Hematopoietic multipotent progenitor cell treated with erythropoietin and hydrocortisone succinate and interleukin-3 and kit ligand, for 4 days (in vitro differentiated cells): ENCODE results near the gene ADAMTS12.
"Not testable (repeated sequence)": the region's sequence is repeated elsewhere in the genome, so short reads cannot be mapped to it uniquely, and the experiment has no call there.

Experiments used
- DNase-seq: peaks from one replicate; pipeline ENCODE4 v3.0.0-alpha.2; 2015

Gene ADAMTS12

GRCh38 chr5:33563983-33564908, 327.5 kb downstream of the ADAMTS12 start:
- DNase-seq, result no peak

GRCh38 chr5:33563530-33563929, 328.3 kb downstream of the ADAMTS12 start:
- no peak for DNase-seq

- DNase-seq, result no peak
Observed at GRCh38 chr5:33558489-33558888, 333.3 kb downstream of the ADAMTS12 start.

GRCh38 chr5:33557605-33558004, 334.2 kb downstream of the ADAMTS12 start:
- DNase-seq, result no peak

- no peak for DNase-seq
Observed at GRCh38 chr5:33556330-33557328, 335.2 kb downstream of the ADAMTS12 start.

GRCh38 chr5:33549982-33550567, 341.7 kb downstream of the ADAMTS12 start:
- DNase-seq, result no peak

- DNase-seq, result not testable (repeated sequence)
Observed at GRCh38 chr5:33539790-33540189, 352.0 kb downstream of the ADAMTS12 start.

GRCh38 chr5:33539212-33539611, 352.6 kb downstream of the ADAMTS12 start:
- no peak for DNase-seq

GRCh38 chr5:33538201-33538600, 353.6 kb downstream of the ADAMTS12 start:
- DNase-seq, result no peak

GRCh38 chr5:33537240-33537639, 354.6 kb downstream of the ADAMTS12 start:
- no peak for DNase-seq

GRCh38 chr5:33536802-33537201, 355.0 kb downstream of the ADAMTS12 start:
- DNase-seq, result no peak

GRCh38 chr5:33531824-33532223, 360.0 kb downstream of the ADAMTS12 start:
- DNase-seq, result no peak

- no peak for DNase-seq
Observed at GRCh38 chr5:33531037-33531298, 360.8 kb downstream of the ADAMTS12 start.

GRCh38 chr5:33530183-33531036, 361.4 kb downstream of the ADAMTS12 start:
- DNase-seq, result no peak

GRCh38 chr5:33527696-33528095, 364.1 kb downstream of the ADAMTS12 start:
- no peak for DNase-seq

- no peak for DNase-seq
Observed at GRCh38 chr5:33526755-33527154, 365.0 kb downstream of the ADAMTS12 start.

- DNase-seq, result peak; percentile 1
Observed at GRCh38 chr5:33524476-33524875, 367.3 kb downstream of the ADAMTS12 start.

GRCh38 chr5:33523208-33523771, 368.5 kb downstream of the ADAMTS12 start:
- DNase-seq, result no peak

- no peak for DNase-seq
Observed at GRCh38 chr5:33516421-33516820, 375.4 kb downstream of the ADAMTS12 start.

GRCh38 chr5:33515366-33515765, 376.4 kb downstream of the ADAMTS12 start:
- DNase-seq, result not testable (repeated sequence)

GRCh38 chr5:33513462-33514185, 378.2 kb downstream of the ADAMTS12 start:
- no peak for DNase-seq
